ENCODE results near the gene CDH2. TPM values are rescaled to one million over a fixed set of nuclear protein-coding genes. Genes with fewer than 3 reads are reported as not detected.

Gene CDH2
- total RNA-seq, 1 experiment from 2014 or later = 285 TPM

DNA sequence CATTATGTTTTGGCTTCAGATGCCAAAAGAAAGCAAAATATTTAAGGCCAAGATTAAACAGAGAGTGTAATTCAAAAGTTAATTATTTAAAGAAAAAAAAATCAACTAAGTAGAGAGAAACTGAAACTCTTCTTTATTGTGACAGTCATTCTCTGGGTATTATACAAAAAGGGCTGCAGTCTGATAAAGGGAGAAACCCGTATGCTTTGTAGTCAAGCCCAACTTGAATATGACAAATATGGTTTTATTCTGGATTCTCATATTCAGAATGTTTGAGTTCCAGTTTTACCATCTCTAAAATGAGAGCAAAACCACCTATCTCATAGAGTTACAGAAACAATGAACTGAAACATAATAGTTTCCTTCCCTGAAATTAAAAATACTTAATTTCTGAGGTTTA is 8.2 kb downstream of the CDH2 start:
- DNase-seq (ENCODE audit: low spot score) = no peak

DNA sequence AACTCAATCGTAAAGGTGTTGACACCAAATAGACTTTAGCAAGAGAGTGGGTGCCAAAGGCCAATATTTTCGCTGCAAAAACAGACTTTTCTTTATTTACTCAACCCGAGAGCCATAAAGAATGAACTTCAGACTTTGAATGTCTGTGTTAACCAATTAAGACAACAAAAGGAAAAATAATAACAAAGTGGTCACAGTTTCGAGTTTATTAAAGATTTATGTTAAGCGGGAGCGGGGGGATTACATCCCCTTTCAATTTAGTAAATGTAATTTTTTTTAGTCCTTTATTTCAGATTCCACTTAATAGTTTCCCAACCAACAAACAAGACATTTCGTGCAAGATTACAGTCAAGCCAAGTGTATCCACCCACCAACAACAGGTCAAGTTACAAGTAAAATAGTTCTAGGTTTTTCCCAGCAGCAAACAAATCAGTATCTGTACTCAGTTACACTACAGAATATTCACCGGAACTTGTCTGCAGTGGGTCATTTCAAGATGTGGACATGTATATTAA is 9.0 kb downstream of the CDH2 start:
- no peak for DNase-seq (ENCODE audit: low spot score)

DNA sequence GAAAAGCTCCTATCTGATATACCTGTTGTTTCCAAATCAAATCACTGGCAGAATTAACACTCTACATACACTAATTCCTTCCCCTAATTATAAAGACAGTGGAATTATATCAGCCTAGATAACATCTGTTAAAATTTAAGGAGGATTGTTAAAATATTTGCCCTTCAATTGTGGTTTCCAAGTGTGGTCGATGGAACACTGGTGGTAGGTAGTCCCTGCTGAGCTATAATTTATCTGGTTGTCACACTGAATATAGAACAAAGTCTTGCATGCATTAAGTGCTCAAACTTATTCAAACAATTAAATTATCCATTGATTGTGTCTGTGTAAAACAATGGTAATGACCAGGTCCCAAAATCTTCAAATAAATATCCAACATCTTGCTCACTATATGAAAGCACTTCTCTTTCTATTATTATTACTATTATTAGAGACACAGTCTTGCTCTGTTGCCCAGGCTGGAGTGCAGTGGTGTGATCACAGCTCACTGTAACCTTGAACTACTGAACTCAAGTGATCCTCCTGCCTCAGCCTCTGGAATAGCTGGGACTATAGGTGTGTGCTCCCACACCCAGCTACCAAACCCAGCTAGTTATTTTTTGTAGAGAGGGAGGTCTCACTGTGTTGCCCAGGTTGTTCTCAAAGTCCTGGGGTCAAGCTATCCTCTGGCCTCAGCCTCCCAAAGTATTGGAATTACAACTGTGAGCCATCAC is 12.0 kb downstream of the CDH2 start:
- no peak for DNase-seq (ENCODE audit: low spot score)

DNA sequence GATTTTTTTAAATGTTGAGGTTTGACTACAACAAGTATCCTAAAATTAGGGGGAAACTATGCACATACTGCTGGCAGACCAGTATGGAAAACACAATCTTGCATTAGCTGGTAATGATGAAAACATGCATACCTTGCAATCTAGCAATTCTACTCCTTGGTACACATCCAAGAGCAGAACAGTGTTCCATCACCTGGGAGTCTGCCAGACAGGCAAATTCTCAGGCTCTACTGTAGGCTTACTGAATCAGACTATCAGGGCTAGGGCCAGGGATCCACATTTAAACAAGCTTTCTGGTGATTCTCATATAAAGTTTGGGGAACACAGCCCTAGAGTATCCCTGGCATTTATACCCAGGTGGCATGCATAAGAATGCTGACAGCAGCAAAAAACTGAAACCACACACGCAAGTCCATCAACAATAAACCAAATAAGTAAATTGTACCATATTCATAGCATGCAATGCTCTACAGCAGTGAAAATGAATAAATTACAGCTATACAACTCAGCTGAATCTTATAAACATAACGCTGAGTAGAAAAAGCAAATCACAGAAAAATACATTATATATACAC is 13.6 kb downstream of the CDH2 start:
- DNase-seq (ENCODE audit: low spot score) = no peak

DNA sequence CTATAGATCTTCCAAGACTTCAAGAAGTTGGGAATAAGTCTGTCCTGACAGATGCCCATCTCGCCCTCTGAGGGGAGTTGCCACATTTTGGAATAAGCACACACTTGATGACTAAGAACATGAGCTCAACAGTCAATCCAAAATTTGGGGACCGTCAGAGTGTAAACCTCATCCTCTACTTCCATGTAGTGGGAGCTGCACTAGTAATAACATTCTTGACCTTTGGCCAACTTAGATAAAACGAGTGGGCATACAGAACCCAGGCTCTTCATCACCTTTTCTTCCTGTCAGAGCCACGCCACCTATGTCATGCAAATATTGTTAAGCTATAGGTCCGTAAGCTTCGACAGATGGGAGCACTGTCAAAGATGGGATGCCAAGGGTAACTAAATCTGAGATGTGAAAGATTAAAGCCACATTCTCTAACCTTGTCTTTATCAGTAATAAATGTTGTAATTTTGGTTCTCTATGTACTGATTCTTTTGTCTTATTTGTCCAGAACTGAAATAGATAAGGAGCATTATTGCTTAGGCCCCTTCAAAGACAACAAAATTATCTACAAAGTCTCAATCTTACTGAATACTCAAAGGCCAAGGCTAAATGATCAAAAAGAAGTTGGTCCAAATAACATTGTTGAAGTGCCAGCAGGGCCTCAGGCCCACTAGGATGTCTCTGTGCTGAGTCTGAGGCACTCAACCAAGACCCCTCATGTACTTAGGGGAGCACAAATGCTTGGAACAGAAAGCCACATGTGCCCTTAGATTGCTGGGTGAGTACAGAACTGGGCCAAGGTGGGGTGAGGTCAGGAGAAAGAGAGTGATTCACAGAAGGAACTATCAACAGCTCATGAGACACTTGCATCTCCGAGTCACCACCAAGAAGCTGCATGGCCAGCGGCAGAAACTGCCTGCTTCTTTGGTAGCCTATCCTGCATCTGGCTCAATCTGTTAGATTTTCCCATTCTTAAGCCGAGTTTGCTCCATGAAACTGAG is 15.0 kb downstream of the CDH2 start:
- DNase-seq (ENCODE audit: low spot score) = peak; percentile 52

DNA sequence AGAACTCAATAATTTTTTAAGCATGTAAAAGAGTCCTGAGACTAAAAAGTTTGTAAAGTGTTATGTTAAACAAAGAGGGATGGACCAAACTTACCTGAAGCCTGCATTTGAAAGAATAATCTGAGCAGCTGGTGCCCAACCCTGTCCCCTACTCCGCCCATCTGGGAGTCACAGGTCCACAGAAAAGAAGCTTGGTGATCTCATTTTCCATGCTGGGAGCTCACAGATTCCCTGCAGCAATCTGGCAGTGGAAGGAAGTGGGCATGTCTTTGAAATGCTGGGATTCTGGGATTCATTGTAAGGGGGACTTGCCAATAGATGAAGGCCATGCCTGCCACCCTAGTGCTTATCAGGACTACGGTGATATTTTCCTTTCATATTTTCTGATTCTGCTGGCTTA is 17.9 kb downstream of the CDH2 start:
- peak; percentile 26 for DNase-seq (ENCODE audit: low spot score)

DNA sequence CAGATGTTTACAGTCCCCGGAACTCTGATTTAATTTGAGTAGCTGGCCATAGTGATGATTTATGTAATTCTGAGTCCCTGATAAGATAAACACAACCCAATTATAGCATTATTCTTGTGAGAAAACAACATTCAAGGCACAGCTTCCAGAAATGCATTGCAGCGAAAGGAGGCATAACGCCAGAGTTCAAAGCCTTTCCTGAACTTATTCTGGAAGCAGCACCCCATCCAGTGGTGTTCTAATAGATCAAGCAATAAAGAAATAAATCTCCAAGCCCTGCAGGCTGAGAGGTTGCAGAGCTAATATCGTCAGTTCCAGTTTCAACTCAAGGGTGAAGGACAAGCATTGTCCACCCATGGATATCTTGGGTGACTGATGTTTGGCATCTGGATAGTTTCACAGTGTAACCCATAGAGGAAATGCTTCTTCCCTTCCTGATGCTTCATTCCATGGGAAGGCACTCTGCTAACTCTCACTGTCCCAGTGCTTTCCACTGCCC is 18.8 kb downstream of the CDH2 start:
- DNase-seq (ENCODE audit: low spot score) = no peak

DNA sequence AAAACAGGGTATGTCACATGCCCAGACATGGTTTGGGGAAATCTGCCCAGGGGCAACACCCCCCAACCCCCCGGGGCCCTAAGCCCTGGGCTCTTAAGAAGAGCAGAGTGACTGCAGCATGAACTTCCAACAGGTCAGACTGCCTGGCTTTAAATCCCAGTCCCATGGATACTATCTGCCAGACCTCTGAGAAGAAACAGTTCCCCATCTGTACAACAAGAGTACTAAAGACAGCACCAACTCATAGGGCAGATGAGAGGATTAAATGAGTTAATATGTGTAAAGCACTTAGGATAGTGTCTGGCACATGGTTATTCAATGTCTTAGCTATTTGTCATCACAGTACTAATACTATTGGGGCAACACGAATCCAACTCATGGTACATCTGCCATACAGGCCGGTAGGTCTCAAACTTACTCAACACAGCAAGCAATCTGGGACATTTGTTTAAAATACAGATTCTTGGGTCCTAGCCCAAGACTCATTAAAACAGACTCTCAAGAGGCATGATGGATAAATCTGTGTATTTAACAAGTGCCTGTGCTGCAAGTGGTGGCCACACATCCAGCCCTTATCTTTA is 23.4 kb downstream of the CDH2 start:
- DNase-seq (ENCODE audit: low spot score) = no peak

DNA sequence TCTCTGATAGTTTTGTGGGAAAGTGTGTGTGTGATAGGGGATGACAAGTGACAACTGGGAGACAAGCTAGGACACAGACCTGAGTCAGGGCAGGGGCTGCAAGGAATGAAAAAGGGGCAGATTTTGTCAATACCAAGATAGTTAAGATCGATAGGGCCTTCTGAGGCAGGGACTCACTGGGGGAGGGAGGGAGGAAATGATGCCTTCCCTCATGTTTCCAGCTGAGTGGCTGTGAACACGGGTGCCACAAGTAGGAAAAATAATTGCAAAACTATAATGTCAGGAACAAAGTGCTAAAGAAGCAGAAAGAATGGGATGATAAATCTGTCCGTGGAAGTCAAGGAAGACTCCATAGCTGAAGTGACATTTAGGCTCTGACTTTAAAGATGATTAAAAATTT is 24.2 kb downstream of the CDH2 start:
- no peak for DNase-seq (ENCODE audit: low spot score)

DNA sequence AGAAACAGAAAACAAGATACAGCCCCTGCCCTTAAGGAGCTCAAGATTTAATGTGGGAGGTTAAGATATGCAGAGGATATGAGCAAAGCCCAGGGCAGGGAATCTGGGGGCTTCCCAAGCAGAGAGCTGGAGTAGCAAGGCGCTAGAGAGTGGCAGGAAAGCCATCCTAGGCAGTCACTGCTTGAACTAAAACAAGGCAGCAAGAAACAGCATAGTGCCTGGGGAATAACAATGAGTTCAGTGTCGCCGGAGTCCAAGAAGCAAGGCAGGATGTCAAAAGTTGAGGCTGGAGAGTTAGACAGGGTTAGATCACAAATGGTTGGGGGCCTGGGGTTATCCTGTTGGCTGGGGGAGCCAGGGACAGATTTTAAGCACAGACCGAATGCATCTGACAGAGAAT is 24.6 kb downstream of the CDH2 start:
- no peak for DNase-seq (ENCODE audit: low spot score)

DNA sequence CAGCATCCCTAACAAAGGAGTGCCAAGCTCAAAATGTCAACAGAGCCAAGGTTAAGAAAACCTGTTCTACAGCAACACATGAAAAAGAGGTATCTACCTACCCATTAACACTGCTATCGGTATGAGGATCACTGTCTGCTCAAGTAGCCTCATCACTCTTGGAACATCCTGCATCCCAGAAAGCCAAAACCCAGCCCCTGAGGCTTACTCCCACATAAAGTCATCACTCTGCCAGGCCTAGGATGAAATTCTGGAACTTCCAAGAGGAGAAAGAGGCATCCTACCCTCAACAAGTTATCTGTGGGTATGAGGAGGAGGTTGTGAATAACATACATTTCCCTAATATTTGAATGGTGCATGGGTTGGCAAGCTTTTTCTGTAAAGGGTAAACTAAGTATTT is 25.5 kb downstream of the CDH2 start:
- no peak for DNase-seq (ENCODE audit: low spot score)

DNA sequence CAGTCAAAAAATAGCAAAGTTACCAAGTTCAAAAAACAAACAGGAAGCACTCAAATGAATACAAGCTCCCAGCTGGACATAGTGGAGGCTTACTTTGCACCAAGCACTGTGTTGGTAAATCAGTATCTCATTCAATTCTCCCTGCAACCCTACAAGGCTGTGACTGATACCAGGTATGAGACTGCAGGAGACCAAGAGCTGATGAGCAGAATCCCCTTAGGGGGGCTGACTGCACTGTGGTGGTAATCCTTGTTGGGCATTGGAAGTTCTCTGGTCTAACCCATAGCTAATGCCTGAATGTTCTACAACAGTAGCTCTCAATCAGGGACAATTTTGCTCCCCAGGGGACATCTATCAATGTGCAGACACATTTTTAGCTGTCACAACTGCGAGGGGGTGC is 26.0 kb downstream of the CDH2 start:
- DNase-seq (ENCODE audit: low spot score) = no peak

DNA sequence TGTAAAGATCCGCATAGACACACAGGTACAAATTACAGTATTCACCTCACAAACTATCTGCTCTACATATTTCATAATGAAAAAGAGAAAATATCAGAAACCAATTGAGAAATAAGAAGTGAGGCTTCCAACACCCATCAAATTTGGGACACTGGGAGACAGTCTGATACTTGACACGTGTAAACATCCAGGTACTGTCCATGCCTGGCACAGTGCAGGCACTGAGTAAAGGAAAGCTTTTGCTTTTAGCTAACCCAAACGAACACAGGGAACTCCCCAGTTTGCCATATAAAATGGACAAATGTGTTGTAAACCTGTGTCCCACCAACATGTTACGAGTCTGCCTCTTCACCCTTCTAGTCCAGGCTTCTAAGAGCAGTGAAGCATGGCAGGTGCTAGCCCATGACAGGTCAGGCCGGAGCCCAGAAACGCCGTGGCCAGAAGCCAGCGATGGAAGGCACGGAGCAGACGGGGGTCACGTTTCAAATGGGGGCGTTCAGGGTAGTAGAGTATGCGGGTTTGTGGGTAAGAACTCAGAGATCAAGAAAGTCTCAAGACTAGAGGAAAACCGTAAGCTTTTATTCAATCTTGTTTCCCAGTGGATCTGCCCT is 27.0 kb downstream of the CDH2 start:
- no peak for DNase-seq (ENCODE audit: low spot score)

DNA sequence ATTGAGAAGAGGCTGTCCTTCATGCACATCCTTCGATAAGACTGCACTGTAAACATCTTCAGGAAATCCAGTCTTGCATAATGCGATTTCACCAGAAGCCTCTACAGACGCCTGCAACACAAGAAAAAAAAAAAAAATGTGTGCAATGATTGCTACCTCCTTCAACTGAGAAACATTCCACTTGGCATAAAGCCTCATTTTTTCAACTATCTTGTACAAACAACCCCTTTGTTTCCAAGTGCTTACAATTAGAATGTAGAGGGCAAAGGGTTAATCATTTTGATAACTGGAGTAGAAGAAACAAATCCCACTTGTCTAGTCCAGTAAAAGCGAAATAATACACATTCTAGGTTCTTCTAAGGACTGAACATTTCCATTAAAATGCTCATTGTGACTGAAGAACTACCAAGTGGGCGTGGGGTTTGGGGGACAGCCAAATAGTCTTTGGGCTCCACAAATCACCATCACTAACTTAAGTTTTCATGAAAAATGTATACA is 29.2 kb downstream of the CDH2 start:
- no peak for DNase-seq (ENCODE audit: low spot score)

DNA sequence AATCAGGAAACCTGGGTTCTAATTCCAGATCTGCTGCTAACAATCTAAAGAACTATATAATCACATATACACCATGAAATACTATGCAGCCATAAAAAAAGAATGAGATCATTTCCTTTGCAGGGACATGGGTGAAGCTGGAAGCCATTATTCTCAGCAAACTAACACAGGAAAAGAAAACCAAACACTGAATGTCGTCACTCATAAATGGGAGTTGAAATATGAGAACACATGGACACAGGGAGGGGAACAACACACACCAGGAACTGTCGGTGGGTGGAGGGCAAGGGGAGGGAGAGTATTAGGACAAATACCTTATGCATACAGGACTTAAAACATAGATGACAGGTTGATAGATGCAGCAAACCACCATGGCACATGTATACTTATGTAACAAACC is 33.2 kb downstream of the CDH2 start:
- DNase-seq (ENCODE audit: low spot score) = no peak

DNA sequence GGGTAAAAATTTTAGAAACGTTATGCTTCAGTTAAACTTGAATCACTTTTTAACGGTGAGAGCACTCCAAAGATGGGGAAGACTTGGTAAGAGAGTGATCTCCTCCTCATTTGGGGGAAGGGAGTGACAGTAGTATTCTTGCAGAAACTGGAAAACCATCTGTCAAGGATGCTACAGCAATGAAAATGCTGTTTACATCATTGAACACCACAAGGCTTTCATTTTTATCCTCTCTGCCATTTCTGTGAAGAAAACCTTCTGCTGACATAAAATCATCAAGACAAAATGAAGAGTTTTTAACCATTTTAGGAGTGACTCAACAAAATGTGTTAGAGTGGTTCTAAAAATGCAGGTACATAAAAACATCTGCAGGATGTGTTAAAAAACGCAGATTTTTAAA is 38.1 kb downstream of the CDH2 start:
- no peak for DNase-seq (ENCODE audit: low spot score)

DNA sequence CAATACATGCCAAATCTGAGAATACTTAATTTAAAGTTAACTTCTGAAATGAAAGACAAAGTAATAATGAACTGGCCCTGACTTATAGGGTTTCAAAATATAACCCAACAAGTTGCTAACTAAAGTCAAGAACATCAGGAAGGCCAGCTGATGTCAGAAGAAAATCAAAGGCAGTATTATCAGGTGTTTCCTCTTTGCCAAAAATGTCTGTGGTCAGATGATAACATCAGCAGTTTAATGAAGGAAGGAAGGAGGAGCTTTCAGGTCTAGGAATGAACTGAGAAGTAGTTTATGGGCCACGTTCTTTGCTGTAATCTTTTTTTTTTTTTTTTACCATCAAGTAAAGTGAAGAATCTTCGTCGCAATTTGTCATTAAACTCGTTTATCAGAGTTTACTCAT is 40.9 kb downstream of the CDH2 start:
- DNase-seq (ENCODE audit: low spot score) = peak; percentile 36

DNA sequence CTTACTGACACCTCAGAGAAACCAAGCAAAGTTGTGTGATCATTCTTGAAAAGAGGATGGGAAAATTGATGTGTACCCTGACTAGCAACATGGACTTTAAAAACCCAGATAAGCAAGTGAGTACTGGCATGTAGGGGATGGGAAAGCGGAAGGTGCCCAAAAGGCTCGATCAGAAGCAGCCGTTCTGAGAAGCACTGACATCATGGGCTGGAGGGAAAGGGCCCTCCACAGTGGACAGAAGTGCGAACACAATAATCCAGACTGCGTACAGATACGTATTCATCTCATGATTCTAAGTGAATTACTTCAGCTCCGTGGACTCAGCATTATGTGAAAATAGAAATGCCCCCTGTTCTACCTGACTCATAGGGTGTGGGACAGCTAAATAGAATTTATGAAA is 42.2 kb downstream of the CDH2 start:
- DNase-seq (ENCODE audit: low spot score) = no peak

DNA sequence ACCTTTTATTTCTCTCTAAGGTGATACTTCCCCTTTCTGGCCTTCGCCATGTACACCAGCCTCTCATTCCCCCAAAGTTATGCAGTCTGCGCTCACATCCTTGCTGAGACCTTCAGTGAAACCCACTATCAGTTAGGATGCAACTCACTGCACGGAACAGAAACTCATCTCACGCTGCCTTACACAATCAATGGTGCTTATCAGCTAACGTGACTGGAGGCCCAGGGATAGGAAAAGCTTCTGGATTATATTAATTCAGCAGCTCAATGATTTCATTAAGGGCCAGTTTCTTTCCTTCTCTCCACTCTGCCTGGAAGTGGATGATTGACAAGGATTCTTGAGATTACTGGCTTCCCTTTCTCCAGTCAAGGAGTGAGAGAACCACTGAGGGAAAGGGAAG is 44.8 kb downstream of the CDH2 start:
- DNase-seq (ENCODE audit: low spot score) = no peak

DNA sequence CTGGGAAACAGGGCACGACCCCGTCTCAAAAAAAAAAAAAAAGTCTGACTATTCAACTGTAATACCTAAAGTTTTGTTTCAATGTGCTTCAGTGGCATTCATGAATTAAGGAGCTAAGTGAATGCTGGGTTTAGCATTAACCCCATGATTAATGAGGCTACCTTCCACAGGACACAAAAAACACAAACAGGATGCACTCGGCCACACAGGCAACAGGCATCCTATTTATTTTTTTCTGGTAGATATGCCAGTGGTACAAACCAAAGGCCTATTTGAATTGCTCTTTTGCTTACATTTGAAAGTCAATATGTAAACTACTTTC is 48.3 kb downstream of the CDH2 start:
- no peak for DNase-seq (ENCODE audit: low spot score)

Measured in A172 (cell line).